ENCODE data around the gene SKA2.

SKA2 gene

GRCh38 chr17:59124665-59125064 lies 30.3 kb downstream of the SKA2 start:
- TF ChIP-seq, protein P1, sequence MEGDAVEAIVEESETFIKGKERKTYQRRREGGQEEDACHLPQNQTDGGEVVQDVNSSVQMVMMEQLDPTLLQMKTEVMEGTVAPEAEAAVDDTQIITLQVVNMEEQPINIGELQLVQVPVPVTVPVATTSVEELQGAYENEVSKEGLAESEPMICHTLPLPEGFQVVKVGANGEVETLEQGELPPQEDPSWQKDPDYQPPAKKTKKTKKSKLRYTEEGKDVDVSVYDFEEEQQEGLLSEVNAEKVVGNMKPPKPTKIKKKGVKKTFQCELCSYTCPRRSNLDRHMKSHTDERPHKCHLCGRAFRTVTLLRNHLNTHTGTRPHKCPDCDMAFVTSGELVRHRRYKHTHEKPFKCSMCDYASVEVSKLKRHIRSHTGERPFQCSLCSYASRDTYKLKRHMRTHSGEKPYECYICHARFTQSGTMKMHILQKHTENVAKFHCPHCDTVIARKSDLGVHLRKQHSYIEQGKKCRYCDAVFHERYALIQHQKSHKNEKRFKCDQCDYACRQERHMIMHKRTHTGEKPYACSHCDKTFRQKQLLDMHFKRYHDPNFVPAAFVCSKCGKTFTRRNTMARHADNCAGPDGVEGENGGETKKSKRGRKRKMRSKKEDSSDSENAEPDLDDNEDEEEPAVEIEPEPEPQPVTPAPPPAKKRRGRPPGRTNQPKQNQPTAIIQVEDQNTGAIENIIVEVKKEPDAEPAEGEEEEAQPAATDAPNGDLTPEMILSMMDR (IDR thresholded peaks at IDR 0.05; ENCODE audit: low read depth, low read length, missing control alignments) = no peak
- DNase-seq (ENCODE audit: low read depth) = no peak
- in situ Hi-C loops (cut with HindIII; ENCODE audit: low sequenced_read_pairs) = no loop called here
- no peak overlapping the region for H3K4me3 ChIP-seq (ENCODE audit: low read depth, low read length)

GRCh38 chr17:59121901-59122480 lies 33.0 kb downstream of the SKA2 start:
- TF ChIP-seq, protein P1 (IDR thresholded peaks at IDR 0.05; ENCODE audit: low read depth, low read length, missing control alignments) = no peak
- H3K4me3 ChIP-seq (ENCODE audit: low read depth, low read length) = no peak overlapping the region
- DNase-seq (ENCODE audit: low read depth) = no peak
- in situ Hi-C loops (cut with HindIII; ENCODE audit: low sequenced_read_pairs) = no loop called here

- no peak for DNase-seq (ENCODE audit: low read depth)
- in situ Hi-C loops (cut with HindIII; ENCODE audit: low sequenced_read_pairs) = no loop called here
- TF ChIP-seq, protein P1 (IDR thresholded peaks at IDR 0.05; ENCODE audit: low read depth, low read length, missing control alignments) = no peak
- H3K4me3 ChIP-seq (ENCODE audit: low read depth, low read length) = no peak overlapping the region
These were observed 39.5 kb downstream of the SKA2 start for GRCh38 chr17:59115474-59115873.

DNA sequence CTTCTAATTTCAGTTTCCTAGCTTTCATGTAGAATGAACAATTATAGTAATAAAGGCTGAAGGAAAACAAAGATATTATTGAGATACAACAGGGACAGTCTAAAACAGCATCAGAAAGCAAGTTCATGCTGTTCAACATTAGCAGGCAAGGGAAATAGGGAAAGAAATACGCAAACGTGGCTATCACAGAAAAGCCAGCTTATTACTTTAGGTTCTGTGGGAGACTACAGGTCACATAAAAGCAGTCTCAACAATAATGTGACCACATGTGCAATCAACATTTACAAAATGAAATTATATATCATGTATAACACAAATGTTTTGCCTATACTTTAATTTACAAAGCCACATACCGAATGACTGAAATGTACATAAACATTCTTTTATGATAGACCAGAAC lies 43.4 kb downstream of the SKA2 start:
- no peak overlapping the region for H3K4me3 ChIP-seq (ENCODE audit: low read depth, low read length)
- TF ChIP-seq, protein P1 (IDR thresholded peaks at IDR 0.05; ENCODE audit: low read depth, low read length, missing control alignments) = no peak
- in situ Hi-C loops (cut with HindIII; ENCODE audit: low sequenced_read_pairs) = no loop called here
- DNase-seq (ENCODE audit: low read depth) = no peak

- no peak for DNase-seq (ENCODE audit: low read depth)
- TF ChIP-seq, protein P1 (IDR thresholded peaks at IDR 0.05; ENCODE audit: low read depth, low read length, missing control alignments) = no peak
- H3K4me3 ChIP-seq (ENCODE audit: low read depth, low read length) = no peak overlapping the region
- in situ Hi-C loops (cut with HindIII; ENCODE audit: low sequenced_read_pairs) = no loop called here
These were observed 44.0 kb downstream of the SKA2 start for GRCh38 chr17:59110973-59111372.

- H3K4me3 ChIP-seq (ENCODE audit: low read depth, low read length) = no peak overlapping the region
- in situ Hi-C loops (cut with HindIII; ENCODE audit: low sequenced_read_pairs) = no loop called here
- DNase-seq (ENCODE audit: low read depth) = no peak
- TF ChIP-seq, protein P1 (IDR thresholded peaks at IDR 0.05; ENCODE audit: low read depth, low read length, missing control alignments) = no peak
These were observed 46.4 kb downstream of the SKA2 start for GRCh38 chr17:59108400-59109102.
